Smooth muscle cell of the umbilical artery (primary cell): ENCODE data around the gene CHD3. TPM values are rescaled to one million over a fixed set of nuclear protein-coding genes. Genes with fewer than 3 reads are reported as not detected.

Experiments used
- total RNA-seq: library from RNA; depleted of rRNA; stranded (reverse); fragments of >200 nt; gene quantifications from 2 replicates; pipeline ENCODE4 v1.2.3, GENCODE V29; 2014

The CHD3 gene
- total RNA-seq = 108 and 155 TPM in 2 replicates

DNA sequence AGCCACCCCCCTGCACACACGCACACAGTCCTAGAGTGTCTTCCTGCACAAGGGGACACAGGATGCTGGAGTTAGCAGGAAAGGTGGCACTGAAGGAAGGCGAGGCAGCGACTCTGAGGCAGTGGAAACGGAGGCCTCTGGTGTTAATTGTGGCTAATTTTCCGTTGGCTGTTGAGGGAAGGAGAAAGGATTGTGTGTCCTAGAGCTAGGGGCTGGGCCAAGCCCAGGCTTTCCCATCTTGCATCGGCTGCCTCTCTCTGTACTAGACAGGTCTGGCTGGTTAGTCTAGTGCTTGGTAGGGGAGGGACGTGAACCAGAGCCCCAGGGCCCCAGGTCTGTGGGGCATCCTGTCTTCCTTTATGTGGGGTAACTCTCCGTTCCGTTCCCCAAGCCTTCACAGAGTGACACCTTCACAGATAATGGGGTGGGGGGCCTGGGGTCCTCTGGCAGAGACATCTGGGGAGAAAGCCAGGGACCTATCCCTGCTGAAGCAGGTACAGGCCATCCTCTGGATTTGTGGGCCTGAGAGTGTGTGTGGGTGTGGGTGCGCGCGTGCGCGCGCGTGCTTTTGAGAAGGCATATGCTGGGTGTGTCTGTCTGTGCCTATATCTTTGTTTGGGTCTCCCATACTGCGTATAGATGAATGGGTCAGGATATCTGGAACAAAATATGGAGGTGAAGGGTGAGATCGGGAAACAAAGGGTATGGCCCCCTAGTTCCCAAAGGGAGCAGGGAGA is at the start of gene CHD3:
TSS of gene CHD3 (plus strand) at position 606 of the 737 bp plus-strand sequence. CDS start 212 bp downstream, outside the sequence.

DNA sequence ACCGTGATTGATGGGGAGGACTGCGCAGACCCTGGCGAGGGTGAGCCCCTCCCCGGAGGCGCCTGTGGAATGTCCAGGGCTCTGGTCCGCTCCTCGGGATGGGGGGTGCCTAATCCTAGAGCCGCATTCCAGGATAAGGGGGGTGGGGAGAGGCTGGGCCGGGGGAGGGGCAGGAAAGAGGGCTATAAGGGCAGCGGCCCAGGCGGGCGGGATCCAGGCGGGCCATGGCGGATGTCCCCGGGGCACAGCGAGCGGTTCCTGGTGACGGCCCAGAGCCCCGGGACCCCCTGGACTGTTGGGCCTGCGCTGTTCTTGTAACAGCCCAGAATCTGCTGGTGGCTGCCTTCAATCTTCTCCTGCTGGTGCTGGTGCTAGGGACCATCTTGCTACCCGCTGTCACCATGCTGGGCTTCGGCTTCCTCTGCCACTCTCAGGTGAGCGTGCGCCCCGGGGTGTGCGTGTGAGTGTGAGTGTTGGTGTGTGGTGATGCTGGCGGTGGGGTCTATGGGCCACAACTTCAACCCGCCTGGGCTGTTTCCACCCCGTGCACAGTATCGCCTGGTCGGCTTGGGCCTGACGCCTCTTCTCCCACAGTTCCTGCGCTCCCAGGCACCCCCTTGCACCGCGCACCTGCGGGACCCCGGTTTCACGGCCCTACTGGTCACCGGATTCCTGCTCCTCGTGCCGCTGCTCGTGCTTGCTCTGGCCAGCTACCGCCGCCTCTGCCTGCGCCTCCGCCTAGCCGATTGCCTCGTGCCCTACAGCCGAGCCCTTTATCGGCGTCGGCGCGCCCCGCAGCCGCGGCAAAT is 33.5 kb upstream of the CHD3 start, which contains the start of gene TMEM88:
TSS of gene TMEM88 (plus strand) at position 216 of the 809 bp plus-strand sequence. CDS start at position 225, 9 bp downstream.

DNA sequence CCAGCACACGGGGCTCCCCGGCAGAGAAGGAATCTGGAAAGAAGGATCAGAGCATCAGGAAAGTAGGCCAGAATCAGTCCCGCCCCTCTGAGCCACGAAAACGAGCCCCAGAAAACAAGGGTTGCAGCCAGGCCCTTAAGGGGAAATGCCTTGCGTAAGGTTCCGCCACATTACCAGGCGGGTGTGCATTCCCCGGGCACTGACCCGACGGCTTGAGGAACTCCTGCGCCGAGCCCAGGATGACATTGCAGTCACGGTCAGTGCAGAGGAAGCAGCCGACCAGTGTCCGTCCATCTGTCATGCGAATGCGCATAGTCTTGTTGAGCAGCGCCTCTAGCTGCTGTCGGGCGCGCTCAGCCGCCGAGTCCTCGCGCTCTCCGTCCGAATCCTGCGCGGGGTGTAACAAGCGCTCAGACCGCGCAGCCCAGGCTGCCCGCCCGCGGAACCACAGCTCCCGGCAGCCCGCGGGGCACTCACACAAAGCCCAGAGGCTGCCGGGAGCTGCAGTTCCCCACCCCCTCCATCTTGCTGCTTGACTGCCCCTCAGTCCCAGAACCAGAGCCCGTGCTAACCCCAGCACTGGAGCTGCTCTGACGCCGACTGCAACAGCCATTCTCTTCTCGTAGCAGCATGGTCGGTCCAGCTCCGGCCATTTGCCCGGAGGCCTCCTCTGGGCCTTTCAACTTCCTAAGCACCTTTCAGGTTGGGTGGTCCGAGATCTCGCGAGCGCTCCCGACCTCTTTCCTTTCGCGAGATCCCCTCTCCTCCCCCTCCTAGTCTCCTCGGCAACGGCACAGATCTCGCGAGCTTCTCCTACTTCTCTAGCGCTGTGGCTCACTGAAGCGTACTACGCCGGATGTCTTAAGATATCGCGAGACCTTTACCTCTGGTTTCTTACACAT is 31.5 kb upstream of the CHD3 start, which contains the start of gene NAA38:
TSS of gene NAA38 (minus strand) at position 749 of the 902 bp plus-strand sequence. CDS start at position 653, 96 bp downstream.

DNA sequence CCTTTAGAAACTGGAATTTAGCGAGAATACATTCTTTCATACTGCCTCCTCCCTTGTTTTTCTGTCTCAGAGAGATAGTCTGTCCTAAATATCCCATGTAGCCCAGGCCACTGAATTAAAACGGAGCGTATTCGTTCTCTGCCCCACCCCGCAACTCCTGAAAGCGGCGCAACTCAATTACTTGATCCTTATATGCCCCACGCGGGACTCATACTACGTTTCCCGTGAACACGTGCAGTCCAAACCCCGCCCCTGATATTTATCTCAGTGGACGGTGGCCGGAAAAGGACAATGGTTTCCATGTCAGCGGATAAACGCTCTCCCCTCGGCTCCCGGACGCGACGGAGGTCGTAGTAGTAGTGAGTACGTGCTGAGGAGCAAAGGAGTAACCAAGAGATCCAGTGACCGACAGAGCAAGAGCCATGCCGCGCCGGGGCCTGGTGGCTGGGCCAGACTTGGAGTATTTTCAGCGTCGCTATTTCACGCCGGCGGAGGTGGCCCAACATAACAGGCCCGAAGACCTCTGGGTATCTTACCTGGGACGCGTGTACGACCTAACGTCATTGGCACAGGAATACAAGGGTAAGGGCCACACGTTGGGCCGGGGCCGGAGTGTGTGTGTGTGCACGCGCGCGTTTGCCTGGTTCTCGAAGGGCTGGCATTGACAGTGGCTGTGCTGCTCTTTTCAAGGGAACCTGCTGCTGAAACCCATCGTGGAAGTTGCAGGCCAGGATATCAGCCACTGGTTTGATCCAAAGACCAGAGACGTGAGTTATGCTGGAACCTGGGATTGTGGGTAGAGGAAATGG is 30.7 kb upstream of the CHD3 start, which contains the start of gene CYB5D1:
TSS of gene CYB5D1 (plus strand) at position 291 of the 809 bp plus-strand sequence. CDS start at position 423, 132 bp downstream.

DNA sequence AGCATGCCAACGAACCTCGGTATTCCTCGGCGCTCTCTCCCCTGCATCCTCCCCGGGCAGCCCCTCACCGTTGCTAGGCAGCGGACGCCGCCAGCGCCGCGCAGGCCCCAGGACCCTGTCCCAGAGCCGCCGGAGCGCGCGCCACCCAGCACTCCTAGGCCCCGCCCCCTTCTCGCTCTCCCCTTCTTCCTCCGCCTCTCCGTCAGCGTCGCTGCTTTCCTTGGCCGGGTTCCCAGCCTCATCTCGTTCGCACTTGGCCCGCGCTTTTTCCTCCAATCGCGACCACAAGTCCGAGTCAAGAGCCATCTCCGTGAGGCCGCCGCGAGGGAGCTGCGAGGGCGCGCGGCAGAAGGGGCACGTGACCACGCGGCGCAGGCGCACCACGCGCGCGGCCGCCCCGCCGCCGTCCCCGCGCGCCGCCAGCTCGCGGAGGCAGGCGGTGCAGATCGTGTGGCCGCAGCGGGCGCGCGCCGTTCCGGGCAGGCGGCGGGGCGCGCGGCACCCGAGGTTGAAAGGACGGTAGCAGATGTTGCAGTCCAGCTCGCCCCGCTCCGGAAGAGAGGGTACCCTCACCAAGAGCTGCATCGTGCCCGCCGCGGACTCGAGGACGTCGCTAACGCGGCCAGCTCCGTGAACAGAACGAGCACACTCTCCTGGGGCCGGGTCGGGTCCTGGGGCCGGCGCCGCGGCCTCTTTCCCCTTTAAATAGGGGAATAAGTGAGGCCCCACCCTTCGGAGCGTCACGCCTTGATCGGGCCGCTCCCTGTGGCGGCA is 27.2 kb downstream of the CHD3 start, which contains the start of gene RNF227:
TSS of gene RNF227 (minus strand) at position 679 of the 774 bp plus-strand sequence. CDS start at position 585, 94 bp downstream.

DNA sequence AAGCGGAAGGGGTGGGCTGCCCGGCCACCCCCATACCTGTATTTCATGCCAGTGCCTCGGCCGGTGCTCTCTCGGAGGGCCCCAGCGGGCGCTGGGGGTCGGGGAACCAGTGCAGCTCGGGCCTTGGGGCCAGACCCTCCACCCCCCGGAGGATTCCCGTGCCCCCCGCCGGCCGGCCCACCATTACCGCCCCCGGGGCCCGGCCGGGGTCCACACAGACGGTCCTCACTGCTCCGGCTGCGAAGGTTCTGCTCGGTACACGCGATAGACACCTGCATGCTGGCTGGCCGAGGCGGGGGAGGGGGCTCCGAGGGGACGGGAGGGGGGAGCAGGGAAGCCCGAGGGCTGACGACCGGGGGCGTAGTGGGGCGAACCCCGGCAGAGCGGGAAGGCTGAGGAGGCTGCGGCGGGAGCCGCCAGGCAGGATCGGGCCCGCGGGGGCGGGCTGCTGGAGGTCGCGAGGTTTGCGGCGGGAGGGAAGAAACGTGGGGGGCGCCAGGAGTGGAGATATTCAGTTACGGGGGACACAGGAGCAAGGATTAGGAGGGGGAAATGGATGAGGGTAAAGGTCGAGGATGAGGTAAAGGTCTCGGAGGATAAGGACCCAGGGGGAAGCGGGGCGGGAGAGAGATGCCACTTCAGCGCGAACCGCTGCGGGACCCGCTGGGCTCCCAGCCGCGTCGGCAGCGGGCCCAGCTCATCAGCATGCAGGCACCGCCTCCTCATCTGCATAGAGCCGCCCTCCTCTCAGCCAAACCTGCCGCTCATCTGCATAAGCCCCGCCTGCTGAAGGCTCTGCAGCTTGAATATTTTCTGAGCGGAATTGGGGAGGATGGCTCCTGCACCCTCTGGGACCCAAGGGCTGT is 40.8 kb downstream of the CHD3 start, which contains the start of gene KCNAB3:
TSS of gene KCNAB3 (minus strand) at position 699 of the 866 bp plus-strand sequence. CDS start at position 278, 421 bp downstream.

DNA sequence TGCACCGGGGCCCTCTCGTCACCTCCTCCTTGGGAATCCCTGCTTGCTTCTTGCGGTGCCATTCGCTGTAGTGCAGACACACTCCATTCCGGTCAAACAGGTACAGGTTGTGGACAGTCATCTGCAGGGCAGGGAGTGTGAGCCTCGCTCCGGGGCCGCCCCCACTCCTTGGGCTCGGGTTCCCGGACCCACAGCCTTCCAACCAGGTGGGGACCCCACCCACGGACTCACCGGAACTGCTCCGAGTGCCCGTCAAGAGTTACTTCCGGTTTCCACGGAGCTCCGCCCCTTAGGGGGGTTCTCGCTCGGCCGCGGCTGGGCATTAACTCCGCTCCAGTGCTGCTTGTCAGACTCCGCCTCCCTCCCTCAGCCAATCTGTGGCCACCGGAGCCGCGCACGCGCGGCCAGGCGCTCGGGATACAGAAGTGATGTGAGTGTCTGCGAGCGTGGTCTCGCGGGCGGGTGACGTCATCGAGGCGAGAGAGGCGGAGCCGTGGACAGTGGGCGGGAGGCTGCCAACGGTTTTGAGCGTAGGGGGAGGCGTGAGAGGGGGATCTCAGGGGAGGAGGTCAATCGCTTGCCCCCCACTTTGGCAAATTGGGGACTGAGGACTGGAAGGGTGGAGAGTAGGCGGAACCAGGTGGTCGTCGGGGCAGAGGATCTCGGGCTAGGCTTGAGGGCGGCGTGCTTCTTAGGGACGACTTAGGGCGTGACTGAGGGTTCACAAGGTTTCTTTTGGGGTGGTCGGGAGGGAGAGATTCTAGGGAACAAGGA is 43.3 kb downstream of the CHD3 start, which contains the start of the genes CNTROB and TRAPPC1:
TSS of gene CNTROB (plus strand) at position 498 of the 774 bp plus-strand sequence. CDS start 874 bp downstream, outside the sequence.
TSS of gene TRAPPC1 (minus strand) at position 238 of the 774 bp plus-strand sequence. CDS start at position 121, 117 bp downstream.

Other genes starting within 250 kb of the CHD3 start
- gene ATP1B2, start 237.9 kb upstream of the CHD3 start, total RNA-seq = not detected in 2 replicates
- 31.2 and 43.6 TPM in 2 replicates for gene TP53, start 201.3 kb upstream of the CHD3 start, total RNA-seq
- 3.0 and 4.3 TPM in 2 replicates for gene WRAP53, start 200.3 kb upstream of the CHD3 start, total RNA-seq
- gene EFNB3, start 183.6 kb upstream of the CHD3 start, total RNA-seq = under 0.01 and 0.23 TPM in 2 replicates
- gene DNAH2, start 171.0 kb upstream of the CHD3 start, total RNA-seq = under 0.01 and 0.05 TPM in 2 replicates
- 7.1 and 10.9 TPM in 2 replicates for gene KDM6B, start 54.6 kb upstream of the CHD3 start, total RNA-seq
- 2.1 and 4.3 TPM in 2 replicates for gene TMEM88, start 33.7 kb upstream of the CHD3 start, total RNA-seq
- 25.0 and 85.2 TPM in 2 replicates for gene NAA38, start 31.2 kb upstream of the CHD3 start, total RNA-seq
- 13.4 and 17.2 TPM in 2 replicates for gene CYB5D1, start 30.8 kb upstream of the CHD3 start, total RNA-seq
- 5.1 and 9.2 TPM in 2 replicates for gene RNF227, start 27.5 kb downstream of the CHD3 start, total RNA-seq
- gene KCNAB3, start 41.1 kb downstream of the CHD3 start, total RNA-seq = 0.59 and 0.88 TPM in 2 replicates
- gene TRAPPC1, start 43.2 kb downstream of the CHD3 start, total RNA-seq = 44.2 and 70.9 TPM in 2 replicates
- gene CNTROB, start 43.4 kb downstream of the CHD3 start, total RNA-seq = 14.6 and 24.4 TPM in 2 replicates
- gene GUCY2D, start 113.8 kb downstream of the CHD3 start, total RNA-seq = under 0.01 TPM in 1 of 2 replicates, not detected in the other
- not detected in 2 replicates for gene ALOX15B, start 150.3 kb downstream of the CHD3 start, total RNA-seq
- not detected in 2 replicates for gene ALOX12B, start 198.9 kb downstream of the CHD3 start, total RNA-seq
- gene ALOXE3, start 229.7 kb downstream of the CHD3 start, total RNA-seq = not detected in 2 replicates
- gene HES7, start 235.3 kb downstream of the CHD3 start, total RNA-seq = not detected in 2 replicates